SU-DHL-6 (cell line): Measurements from ENCODE around the gene DOCK10.

Experiments
- H2AFZ ChIP-seq: fragments of 200-600 bp; sonication (generic); 2 replicates; pipeline ENCODE4 v1.6.1; 2014; ENCODE audit warnings: low read depth, mild to moderate bottlenecking, moderate library complexity, mixed read lengths, antibody characterized with exemption, low read length; ENCODE audit not compliant: severe bottlenecking
- H3F3A ChIP-seq: fragments of 200-600 bp; shearing (Covaris generic); 2 replicates; pipeline ENCODE4 v1.6.0; 2016; ENCODE audit warnings: antibody characterized with exemption, mild to moderate bottlenecking; ENCODE audit not compliant: insufficient read depth
- H3K27ac ChIP-seq: fragments of 200-600 bp; sonication (generic); 2 replicates; pipeline ENCODE4 v1.5.1; 2016; ENCODE audit warnings: low read depth, mild to moderate bottlenecking, low read length, moderate library complexity, mixed read lengths
- H3K27me3 ChIP-seq: fragments of 200-600 bp; sonication (generic), shearing (Covaris generic); 2 replicates; pipeline ENCODE4 v1.6.0; 2014; ENCODE audit warnings: mild to moderate bottlenecking, low read length
- H3K36me3 ChIP-seq: fragments of 200-600 bp; sonication (generic); 2 replicates; pipeline ENCODE4 v1.6.1; 2014; ENCODE audit warnings: mild to moderate bottlenecking, low read length, mixed read lengths
- H3K4me2 ChIP-seq: fragments of 300-600, 200-600 bp; shearing (Covaris generic), sonication (generic); 2 replicates; pipeline ENCODE4 v1.6.0; 2014; ENCODE audit warnings: low read length, low read depth, mild to moderate bottlenecking; ENCODE audit not compliant: poor library complexity, severe bottlenecking
- H3K4me3 ChIP-seq: fragments of 200-600 bp; sonication (generic); 2 replicates; pipeline ENCODE4 v1.5.1; 2014; ENCODE audit warnings: antibody characterized with exemption, low read length, mild to moderate bottlenecking, mixed read lengths; ENCODE audit not compliant: insufficient read depth, poor library complexity, severe bottlenecking
- H3K79me2 ChIP-seq: fragments of 200-600 bp; sonication (generic); 2 replicates; pipeline ENCODE4 v1.6.1; 2014; ENCODE audit warnings: mild to moderate bottlenecking, low read length, moderate library complexity; ENCODE audit not compliant: insufficient read depth
- H3K9ac ChIP-seq: fragments of 200-600 bp; sonication (generic); 2 replicates; pipeline ENCODE4 v1.7.0; 2014; ENCODE audit warnings: mild to moderate bottlenecking, low read length
- H3K9me2 ChIP-seq: fragments of 200-600 bp; sonication (generic); replicated peaks from 2 replicates; pipeline ENCODE4 v1.6.1; 2014; ENCODE audit warnings: low read length; ENCODE audit not compliant: insufficient read depth
- H3K9me3 ChIP-seq: fragments of 200-600 bp; sonication (generic); 2 replicates; pipeline ENCODE4 v1.6.1; 2014; ENCODE audit warnings: low read length, mixed read lengths; ENCODE audit not compliant: insufficient read depth
- H4K20me1 ChIP-seq: fragments of 200-600 bp; sonication (generic); 2 replicates; pipeline ENCODE4 v1.6.1; 2014; ENCODE audit warnings: low read depth, mild to moderate bottlenecking, antibody characterized with exemption, low read length, moderate library complexity, mixed read lengths
- CTCF ChIP-seq: fragments of 200-600 bp; sonication (generic); IDR thresholded peaks from one replicate; pipeline ENCODE4 v1.5.1; 2017; ENCODE audit warnings: antibody characterized with exemption, mild to moderate bottlenecking, low read length, moderate library complexity; ENCODE audit not compliant: insufficient read depth, poor library complexity, severe bottlenecking
- EZH2phosphoT487 ChIP-seq: fragments of 200-600 bp; sonication (generic), shearing (Covaris generic); conservative IDR thresholded peaks from 2 replicates; pipeline ENCODE4 v1.6.1; 2018; ENCODE audit warnings: mild to moderate bottlenecking, antibody characterized with exemption, low read length, moderate library complexity, mixed read lengths

Gene DOCK10

DNA sequence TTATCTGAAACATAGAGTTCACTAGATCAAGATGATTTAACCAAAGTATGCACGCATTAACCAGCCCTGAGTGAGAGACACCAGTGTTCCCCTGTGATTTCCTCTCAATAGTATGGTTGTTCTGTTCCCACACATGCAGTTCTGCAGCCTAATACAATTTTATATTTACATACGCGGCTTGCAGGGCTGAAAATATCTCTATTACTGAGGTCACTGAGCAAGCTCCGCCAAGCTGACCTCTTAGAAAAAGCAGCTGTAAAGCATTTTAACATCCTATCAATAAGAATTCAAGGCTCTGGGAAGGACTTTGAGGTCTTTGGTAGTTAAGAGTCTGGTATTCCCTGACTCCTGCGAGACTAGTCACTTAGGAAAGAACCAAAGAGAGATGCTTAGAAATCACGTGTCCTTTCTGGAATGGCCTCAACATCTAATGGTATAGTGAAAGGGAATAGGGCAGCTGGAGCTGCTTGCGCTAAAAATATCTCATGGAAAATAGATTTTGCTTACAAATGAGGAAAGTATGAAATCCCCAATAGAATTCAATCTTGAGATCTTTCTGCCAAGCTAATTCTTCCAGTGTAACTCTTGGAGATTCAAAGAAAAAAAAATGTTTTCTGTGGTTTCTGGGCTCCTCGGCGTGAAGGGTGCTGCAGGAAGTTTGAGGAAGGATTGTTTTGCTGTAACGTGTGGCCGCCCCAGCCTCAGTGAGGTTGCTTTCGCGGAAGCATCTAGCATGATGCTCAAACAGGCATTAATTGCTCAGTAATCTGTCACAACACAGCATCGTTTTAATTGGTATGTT, 59.2 kb downstream of the DOCK10 start:
- H3K4me2 ChIP-seq = no peak overlapping the region
- H3K9me3 ChIP-seq = no peaks in the 10 kb centered on the region
- H3K27me3 ChIP-seq = no peaks in the 10 kb centered on the region
- H3K79me2 ChIP-seq = no peaks in the 10 kb centered on the region
- H3K27ac ChIP-seq = no peak overlapping the region
- H3K9me2 ChIP-seq = no peaks in the 10 kb centered on the region
- H3K4me3 ChIP-seq = no peak overlapping the region
- no peak overlapping the region for H2AFZ ChIP-seq
- H3K9ac ChIP-seq = no peak overlapping the region
- no peaks in the 10 kb centered on the region for H4K20me1 ChIP-seq
- H3K36me3 ChIP-seq = no peaks in the 10 kb centered on the region
- TF ChIP-seq EZH2phosphoT487 (no peak), CTCF (no peak)
- H3F3A ChIP-seq = no peaks in the 10 kb centered on the region

DNA sequence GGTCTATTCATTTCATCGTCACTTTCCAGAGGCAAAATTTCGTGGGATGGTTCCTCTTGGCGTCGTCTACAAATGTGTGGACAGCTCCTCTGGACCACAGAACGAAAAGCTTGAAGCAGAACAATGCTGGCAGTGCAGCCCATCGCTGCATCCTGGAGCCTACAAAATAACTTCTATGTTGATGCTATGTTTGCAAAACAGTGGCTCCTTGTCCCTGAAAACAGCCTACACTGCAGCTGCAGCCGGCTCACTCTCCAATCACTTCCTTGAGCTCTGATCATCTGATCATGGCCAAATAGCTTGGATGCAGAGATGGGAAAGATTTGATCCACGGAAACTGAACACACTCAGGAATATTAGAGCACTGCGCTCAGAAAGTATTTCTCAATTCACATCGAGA, 60.0 kb downstream of the DOCK10 start:
- H3K9me2 ChIP-seq = no peaks in the 10 kb centered on the region
- TF ChIP-seq CTCF (no peak), EZH2phosphoT487 (no peak)
- H3K4me3 ChIP-seq = no peak overlapping the region
- H3K27ac ChIP-seq = no peak overlapping the region
- H3F3A ChIP-seq = no peaks in the 10 kb centered on the region
- no peak overlapping the region for H3K4me2 ChIP-seq
- H3K27me3 ChIP-seq = no peaks in the 10 kb centered on the region
- H4K20me1 ChIP-seq = no peaks in the 10 kb centered on the region
- H3K9ac ChIP-seq = no peak overlapping the region
- no peaks in the 10 kb centered on the region for H3K79me2 ChIP-seq
- no peaks in the 10 kb centered on the region for H3K36me3 ChIP-seq
- H3K9me3 ChIP-seq = no peaks in the 10 kb centered on the region
- no peak overlapping the region for H2AFZ ChIP-seq

DNA sequence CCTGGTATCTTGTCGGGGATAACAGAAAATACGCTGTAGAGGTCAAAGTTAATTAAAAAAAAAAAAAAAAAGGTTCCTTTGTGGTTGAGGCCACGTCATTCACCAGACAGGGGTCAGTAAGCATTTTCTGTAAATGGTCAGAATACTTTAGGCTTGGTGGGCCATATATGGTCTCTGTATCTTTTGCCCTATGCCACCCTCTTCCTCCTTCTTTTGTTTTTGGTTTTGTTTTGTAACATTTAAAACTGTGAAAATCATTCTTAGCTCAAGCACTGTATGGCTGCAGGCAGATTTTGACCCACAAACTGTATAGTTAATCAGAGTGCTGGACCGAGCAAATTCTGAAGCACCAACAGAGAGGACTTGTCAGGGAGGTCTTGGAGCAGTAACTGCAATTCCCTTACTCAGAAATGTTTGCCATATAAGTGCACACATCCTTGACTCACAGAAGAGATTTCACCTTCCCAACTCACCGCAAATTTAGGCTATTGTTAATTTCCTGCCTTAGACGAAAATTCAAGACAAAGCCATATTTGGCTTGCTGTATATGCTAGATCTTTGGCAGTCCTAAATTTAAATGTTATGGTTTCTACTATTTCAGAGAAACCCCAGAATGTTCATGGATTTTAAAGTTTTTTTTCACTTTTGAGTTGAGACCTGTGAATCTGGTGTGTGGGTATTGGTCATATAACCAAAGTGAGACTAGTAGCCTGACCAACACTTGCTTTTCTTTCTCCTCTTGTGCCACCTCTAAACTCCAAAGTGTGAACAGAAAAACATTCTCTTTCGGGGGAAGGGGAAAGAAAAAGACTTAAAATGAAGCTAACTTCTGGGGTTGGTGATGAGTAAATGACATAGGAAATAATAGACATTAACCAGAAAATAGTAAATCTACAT, 65.4 kb downstream of the DOCK10 start:
- Histone ChIP-seq H3K9ac (no peak overlapping the region), H2AFZ (no peak overlapping the region), H4K20me1 (no peaks in the 10 kb centered on the region), H3K4me2 (no peak overlapping the region), H3K79me2 (no peaks in the 10 kb centered on the region), H3K27me3 (no peaks in the 10 kb centered on the region), H3F3A (no peaks in the 10 kb centered on the region), H3K9me2 (no peaks in the 10 kb centered on the region), H3K9me3 (no peaks in the 10 kb centered on the region), H3K4me3 (no peak overlapping the region), H3K36me3 (no peaks in the 10 kb centered on the region), H3K27ac (no peak overlapping the region)
- TF ChIP-seq CTCF (no peak), EZH2phosphoT487 (no peak)
